Activated T-cell treated with anti-CD3 and anti-CD28 coated beads for 48 hours (primary cell): ENCODE data around the gene RND2.
"Not testable (repeated sequence)": the region's sequence is repeated elsewhere in the genome, so short reads cannot be mapped to it uniquely, and the experiment has no call there.

Experiments
- DNase-seq: peaks from one replicate; pipeline ENCODE4 v3.0.0-alpha.2; 2020; ENCODE audit warnings: low read depth

Gene RND2

GRCh38 chr17:43024407-43025289 lies at the start of gene RND2:
Gene RND2, plus strand, starts transcription at chr17:43025231. Its CDS starts 117 bp downstream, at chr17:43025348.
- DNase-seq, result peak; percentile 69

GRCh38 chr17:42975265-42975664 lies 49.8 kb upstream of the RND2 start:
- no peak for DNase-seq

- DNase-seq, result not testable (repeated sequence)
Measured at GRCh38 chr17:42975701-42976100, 49.3 kb upstream of the RND2 start.

- DNase-seq, result peak; percentile 25
Measured at GRCh38 chr17:42979511-42980273, 45.3 kb upstream of the RND2 start, which contains the start of gene PTGES3L. Gene PTGES3L, minus strand, starts transcription at chr17:42980080. Its CDS starts 27 bp downstream, at chr17:42980053.

GRCh38 chr17:42980274-42980765 lies 44.7 kb upstream of the RND2 start, which contains the start of gene RUNDC1:
Gene RUNDC1, plus strand, starts transcription at chr17:42980565. Its CDS starts 12 bp downstream, at chr17:42980577.
- DNase-seq, result peak; percentile 91

GRCh38 chr17:42980766-42981397 lies 44.1 kb upstream of the RND2 start:
- peak; percentile 64 for DNase-seq

GRCh38 chr17:42982266-42982665 lies 42.8 kb upstream of the RND2 start:
- no peak for DNase-seq

GRCh38 chr17:42985225-42985624 lies 39.8 kb upstream of the RND2 start:
- DNase-seq, result no peak

- DNase-seq, result no peak
Measured at GRCh38 chr17:42989141-42989540, 35.9 kb upstream of the RND2 start.

GRCh38 chr17:42989726-42990652 lies 35.0 kb upstream of the RND2 start:
- DNase-seq, result no peak

GRCh38 chr17:42991471-42991870 lies 33.6 kb upstream of the RND2 start:
- DNase-seq, result no peak

- DNase-seq, result no peak
Measured at GRCh38 chr17:42992872-42993271, 32.2 kb upstream of the RND2 start.

GRCh38 chr17:42993913-42994312 lies 31.1 kb upstream of the RND2 start:
- not testable (repeated sequence) for DNase-seq

- no peak for DNase-seq
Measured at GRCh38 chr17:42997390-42997983, 27.5 kb upstream of the RND2 start.

GRCh38 chr17:42997984-42998938 lies 26.8 kb upstream of the RND2 start, which contains the start of gene RPL27:
Gene RPL27, plus strand, starts transcription at chr17:42998419. Its CDS starts 332 bp downstream, at chr17:42998751.
- DNase-seq, result peak; percentile 91

- no peak for DNase-seq
Measured at GRCh38 chr17:42999003-42999525, 26.0 kb upstream of the RND2 start.

- not testable (repeated sequence) for DNase-seq
Measured at GRCh38 chr17:43000894-43001293, 24.1 kb upstream of the RND2 start.

GRCh38 chr17:43003542-43004172 lies 21.4 kb upstream of the RND2 start:
- no peak for DNase-seq
